ENCODE data around the gene SLC37A4. TPM values are rescaled to one million over a fixed set of nuclear protein-coding genes. Genes with fewer than 3 reads are reported as not detected.
A peak's percentile ranks its signal among the peaks of the same experiment; 100 is the strongest.

Gene SLC37A4
- total and polyA plus RNA-seq, 10 of the 15 experiments (the other 5 are each of a cell fraction or from before 2014, with no cell fraction given): 11.6 to 29.7 (median 20.4) TPM

- TF ChIP-seq SMARCA5 (IDR thresholded peaks at IDR 0.05): peak; percentile 34; the same call in 1 of the 2 replicates
- no peak for TF ChIP-seq EZH2 (IDR thresholded peaks at IDR 0.05; ENCODE audit: borderline replicate concordance, control insufficient read depth, low read depth, low read length)
- TF ChIP-seq MEF2B (IDR thresholded peaks at IDR 0.05; ENCODE audit: partially characterized antibody, poor library complexity, severe bottlenecking): peak; percentile 30
- TF ChIP-seq POLR2AphosphoS5 (IDR thresholded peaks at IDR 0.05; ENCODE audit: low read length): peak; percentile 25; the same call in 1 of the 2 replicates
- TF ChIP-seq REST (IDR thresholded peaks at IDR 0.05; ENCODE audit: low read depth, low read length): no peak
- no peak for TF ChIP-seq ASH2L (IDR thresholded peaks at IDR 0.05; ENCODE audit: borderline replicate concordance, low read depth)
- TF ChIP-seq EED (IDR thresholded peaks at IDR 0.05; ENCODE audit: low read depth): no peak
- TF ChIP-seq FOXK2 (IDR thresholded peaks at IDR 0.05): no peak
- TF ChIP-seq MYC (IDR thresholded peaks at IDR 0.05; ENCODE audit: insufficient read depth, insufficient read length, insufficient replicate concordance, low read length, severe bottlenecking): peak; percentile 47
- TF ChIP-seq HDAC2 (IDR thresholded peaks at IDR 0.05): no peak
- TF ChIP-seq CREM (IDR thresholded peaks at IDR 0.05; ENCODE audit: low read depth): no peak; the same call in 1 of the 2 replicates
- TF ChIP-seq STAT1 (conservative IDR thresholded peaks at IDR 0.05): 0 out of 2 replicates have a peak, but pooled peaks have one; percentile 41
- peak; percentile 92 for TF ChIP-seq NRF1 (conservative IDR thresholded peaks at IDR 0.05; ENCODE audit: low read depth, low read length)
- TF ChIP-seq ATF3 (IDR thresholded peaks at IDR 0.05; ENCODE audit: borderline replicate concordance, extremely low read depth, low read depth, low read length): peak; percentile 37; the same call in 1 of the 2 replicates
- no peak for TF ChIP-seq TCF7 (IDR thresholded peaks at IDR 0.05; ENCODE audit: borderline replicate concordance)
- no peak for TF ChIP-seq CHD4 (IDR thresholded peaks at IDR 0.05)
- no peak for TF ChIP-seq SMAD1 (IDR thresholded peaks at IDR 0.05; ENCODE audit: low read depth, partially characterized antibody)
- TF ChIP-seq ZZZ3 (IDR thresholded peaks at IDR 0.05; ENCODE audit: control insufficient read depth, insufficient read length, low read depth): no peak
- no peak for TF ChIP-seq BACH1 (IDR thresholded peaks at IDR 0.05; ENCODE audit: borderline replicate concordance)
- peak; percentile 67 for TF ChIP-seq IKZF1 (conservative IDR thresholded peaks at IDR 0.05)
- TF ChIP-seq JUNB (IDR thresholded peaks at IDR 0.05): no peak
- no peak for TF ChIP-seq GABPA (IDR thresholded peaks at IDR 0.05; ENCODE audit: low read depth)
- no peak for TF ChIP-seq ZNF274 (IDR thresholded peaks at IDR 0.05; ENCODE audit: insufficient read depth, insufficient read length)
- peak in 2 of 3 experiments; percentile 95 to 96; a peak in 2 of 6 replicates for TF ChIP-seq CTCF (IDR thresholded peaks at IDR 0.05 in 2 of 3, conservative IDR thresholded peaks at IDR 0.05 in 1 of 3; ENCODE audit: control insufficient read depth in 2 of 3, extremely low read depth in 1 of 3, insufficient read depth in 1 of 3, low read depth in 3 of 3, low read length in 3 of 3)
- TF ChIP-seq TCF3 (IDR thresholded peaks at IDR 0.05; ENCODE audit: borderline replicate concordance, insufficient read depth, low read depth, low read length): no peak
- TF ChIP-seq EP300 (IDR thresholded peaks at IDR 0.05; ENCODE audit: borderline replicate concordance in 1 of 2, control insufficient read depth in 1 of 2, low read depth in 2 of 2, low read length in 2 of 2): no peak
Measured at GRCh38 chr11:119030329-119031047, at the start of gene SLC37A4 (continued).
